ENCODE data around the gene SRCIN1.

The SRCIN1 gene

DNA sequence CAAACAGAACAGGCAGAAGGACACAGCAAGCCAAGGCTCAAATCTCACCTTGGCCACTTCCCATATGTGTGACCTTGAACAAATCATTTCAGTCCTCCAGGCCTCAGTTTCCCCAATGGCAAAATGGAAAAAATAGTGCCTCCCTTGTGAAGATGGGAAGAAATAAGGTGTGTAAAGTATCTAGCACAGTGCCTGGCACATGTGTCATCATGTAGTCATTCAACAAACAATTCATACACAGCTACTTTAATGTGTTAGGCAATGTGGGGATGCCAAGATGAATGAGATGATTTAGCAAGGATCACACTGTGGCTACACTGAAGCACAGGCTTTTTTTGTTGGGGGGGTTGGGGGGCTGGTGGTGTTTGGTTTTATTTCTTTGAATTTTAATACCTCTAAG, 13.3 kb downstream of the SRCIN1 start (continued):
- TF ChIP-seq, protein P1, sequence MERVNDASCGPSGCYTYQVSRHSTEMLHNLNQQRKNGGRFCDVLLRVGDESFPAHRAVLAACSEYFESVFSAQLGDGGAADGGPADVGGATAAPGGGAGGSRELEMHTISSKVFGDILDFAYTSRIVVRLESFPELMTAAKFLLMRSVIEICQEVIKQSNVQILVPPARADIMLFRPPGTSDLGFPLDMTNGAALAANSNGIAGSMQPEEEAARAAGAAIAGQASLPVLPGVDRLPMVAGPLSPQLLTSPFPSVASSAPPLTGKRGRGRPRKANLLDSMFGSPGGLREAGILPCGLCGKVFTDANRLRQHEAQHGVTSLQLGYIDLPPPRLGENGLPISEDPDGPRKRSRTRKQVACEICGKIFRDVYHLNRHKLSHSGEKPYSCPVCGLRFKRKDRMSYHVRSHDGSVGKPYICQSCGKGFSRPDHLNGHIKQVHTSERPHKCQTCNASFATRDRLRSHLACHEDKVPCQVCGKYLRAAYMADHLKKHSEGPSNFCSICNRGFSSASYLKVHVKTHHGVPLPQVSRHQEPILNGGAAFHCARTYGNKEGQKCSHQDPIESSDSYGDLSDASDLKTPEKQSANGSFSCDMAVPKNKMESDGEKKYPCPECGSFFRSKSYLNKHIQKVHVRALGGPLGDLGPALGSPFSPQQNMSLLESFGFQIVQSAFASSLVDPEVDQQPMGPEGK (CRISPR knock-in tag; IDR thresholded peaks at IDR 0.05; ENCODE audit: borderline replicate concordance) = no peak
- TF ChIP-seq ESRRG (CRISPR knock-in tag; IDR thresholded peaks at IDR 0.05) = no peak

DNA sequence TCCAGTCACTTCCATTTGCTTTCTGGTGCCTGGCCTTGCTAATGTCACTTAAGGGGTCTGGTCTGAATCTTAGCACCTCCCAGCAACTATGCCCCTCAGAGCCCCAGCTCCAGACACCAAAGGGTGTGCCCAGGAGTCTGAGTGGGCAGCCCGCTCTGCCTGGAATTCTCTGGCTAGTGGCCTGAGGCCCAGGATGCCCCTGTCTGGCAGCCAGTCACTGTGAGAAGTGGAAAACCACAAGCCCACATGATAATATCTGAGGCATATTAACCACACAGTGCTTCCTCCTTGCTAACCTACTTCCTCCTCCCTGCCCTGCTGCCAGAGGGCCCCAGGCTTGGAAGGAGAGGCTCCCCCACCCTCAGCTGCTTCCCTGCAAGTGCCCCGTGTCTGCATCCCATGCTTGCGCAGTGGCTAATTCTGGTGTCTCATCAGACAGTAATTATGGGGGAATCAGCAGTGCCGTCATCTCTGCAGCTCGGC, 14.0 kb downstream of the SRCIN1 start:
- TF ChIP-seq TOX (CRISPR knock-in tag; IDR thresholded peaks at IDR 0.05; ENCODE audit: borderline replicate concordance) (no peak), ZNF8 (CRISPR knock-in tag; IDR thresholded peaks at IDR 0.05) (no peak), TCF4 (CRISPR knock-in tag; IDR thresholded peaks at IDR 0.05; ENCODE audit: borderline replicate concordance) (no peak)

GRCh38 chr17:38590988-38591758, 14.6 kb downstream of the SRCIN1 start:
- peak; percentile 34 for ATAC-seq
- no peak for TF ChIP-seq CSRNP3 (CRISPR knock-in tag; IDR thresholded peaks at IDR 0.05)
- no peak for TF ChIP-seq RARB (CRISPR knock-in tag; IDR thresholded peaks at IDR 0.05)
- no peak for TF ChIP-seq ZFP30 (CRISPR knock-in tag; IDR thresholded peaks at IDR 0.05)
- TF ChIP-seq TOX (CRISPR knock-in tag; IDR thresholded peaks at IDR 0.05; ENCODE audit: borderline replicate concordance) = no peak
- TF ChIP-seq ZFP3 (CRISPR knock-in tag; IDR thresholded peaks at IDR 0.05) = no peak
- TF ChIP-seq ZC3H10 (CRISPR knock-in tag; IDR thresholded peaks at IDR 0.05) = no peak
- no peak for TF ChIP-seq CREB5 (CRISPR knock-in tag; IDR thresholded peaks at IDR 0.05; ENCODE audit: low read depth)
- no peak for TF ChIP-seq ZNF70 (CRISPR knock-in tag; IDR thresholded peaks at IDR 0.05)
- no peak for TF ChIP-seq SNAI2 (CRISPR knock-in tag; IDR thresholded peaks at IDR 0.05)
- TF ChIP-seq POU6F1 (CRISPR knock-in tag; IDR thresholded peaks at IDR 0.05; ENCODE audit: borderline replicate concordance, low read depth) = no peak

More for the DNA sequence above, 14.0 kb downstream of the SRCIN1 start:
- ATAC-seq = peak; percentile 77

GRCh38 chr17:38589462-38590114, 16.2 kb downstream of the SRCIN1 start:
- TF ChIP-seq ZNF70 (CRISPR knock-in tag; IDR thresholded peaks at IDR 0.05) = no peak
- TF ChIP-seq OSR1 (CRISPR knock-in tag; IDR thresholded peaks at IDR 0.05) = no peak
- no peak for TF ChIP-seq POU6F1 (CRISPR knock-in tag; IDR thresholded peaks at IDR 0.05; ENCODE audit: borderline replicate concordance, low read depth)
- TF ChIP-seq TCF4 (CRISPR knock-in tag; IDR thresholded peaks at IDR 0.05; ENCODE audit: borderline replicate concordance) = no peak
- no peak for TF ChIP-seq RARB (CRISPR knock-in tag; IDR thresholded peaks at IDR 0.05)
- TF ChIP-seq CSDC2 (CRISPR knock-in tag; IDR thresholded peaks at IDR 0.05) = no peak
- no peak for ATAC-seq

- no peak for ATAC-seq
- TF ChIP-seq ZFP3 (CRISPR knock-in tag; IDR thresholded peaks at IDR 0.05) (no peak), BACH2 (CRISPR knock-in tag; IDR thresholded peaks at IDR 0.05; ENCODE audit: borderline replicate concordance) (no peak), ARNTL (CRISPR knock-in tag; IDR thresholded peaks at IDR 0.05; ENCODE audit: borderline replicate concordance, low read depth) (no peak), RARB (CRISPR knock-in tag; IDR thresholded peaks at IDR 0.05) (no peak), CREB5 (CRISPR knock-in tag; IDR thresholded peaks at IDR 0.05; ENCODE audit: low read depth) (no peak), TCF4 (CRISPR knock-in tag; IDR thresholded peaks at IDR 0.05; ENCODE audit: borderline replicate concordance) (no peak), TOX (CRISPR knock-in tag; IDR thresholded peaks at IDR 0.05; ENCODE audit: borderline replicate concordance) (no peak), PPARA (CRISPR knock-in tag; IDR thresholded peaks at IDR 0.05; ENCODE audit: borderline replicate concordance) (no peak)
- TF ChIP-seq, protein P1 (CRISPR knock-in tag; IDR thresholded peaks at IDR 0.05; ENCODE audit: borderline replicate concordance) = no peak
Measured at GRCh38 chr17:38588788-38589174, 17.0 kb downstream of the SRCIN1 start.

Measured in SK-N-SH treated with all-trans-retinoic acid at 6 μM for 48 hours (cell line).